WTC11 (cell line): ENCODE results near the gene AGBL4. TPM values are rescaled to one million over a fixed set of nuclear protein-coding genes. Genes with fewer than 3 reads are reported as not detected.

Experiments used
- ATAC-seq: fragments of 200-7000 bp; cut with Tn5 transposase; 2 replicates; pipeline ENCODE4 v1.10.0; 2021; ENCODE audit warnings: mild to moderate bottlenecking, moderate library complexity
- CTCF ChIA-PET: fragments of 300-600 bp; sonication (Branson Sonifier 250); formaldehyde crosslinking; loops from one replicate; lab custom pipeline; 2021; ENCODE audit warnings: antibody characterized with exemption; lab: Charles Lee
- POLR2A ChIA-PET: fragments of 350-600 bp; sonication (Branson Sonifier 250); formaldehyde crosslinking; loops from one replicate; lab custom pipeline; 2021; ENCODE audit warnings: antibody characterized with exemption; lab: Charles Lee
- DNase-seq: peaks from one replicate; pipeline ENCODE4 v3.0.0; 2021; ENCODE audit warnings: low spot score
- H3K27ac Mint-ChIP-seq: 2 replicates; pipeline ENCODE4 v1.8.0; 2021; ENCODE audit warnings: mixed read lengths
- H3K27me3 Mint-ChIP-seq: 2 replicates; pipeline ENCODE4 v1.8.0; 2021; ENCODE audit warnings: low read depth, mild to moderate bottlenecking, moderate library complexity, mixed read lengths
- H3K36me3 Mint-ChIP-seq: 2 replicates; pipeline ENCODE4 v1.8.0; 2021; ENCODE audit warnings: mixed read lengths
- H3K4me1 Mint-ChIP-seq: 2 replicates; pipeline ENCODE4 v1.8.0; 2022; ENCODE audit warnings: mixed read lengths
- H3K4me3 Mint-ChIP-seq: 2 replicates; pipeline ENCODE4 v1.8.0; 2021; ENCODE audit warnings: mild to moderate bottlenecking, moderate library complexity, mixed read lengths
- H3K9me3 Mint-ChIP-seq: 2 replicates; pipeline ENCODE4 v1.8.0; 2021; ENCODE audit warnings: mixed read lengths
- AFF4 ChIP-seq: sonication (generic); formaldehyde crosslinking; IDR thresholded peaks from 2 replicates; pipeline ENCODE4 v1.8.1; 2023; ENCODE audit warnings: mild to moderate bottlenecking, missing genetic modification reagents, borderline replicate concordance
- ATF1 ChIP-seq: sonication (generic); formaldehyde crosslinking; IDR thresholded peaks from 2 replicates; pipeline ENCODE4 v1.8.1; 2023; ENCODE audit warnings: mild to moderate bottlenecking, moderate library complexity, missing genetic modification reagents
- ATF3 ChIP-seq: sonication (generic); formaldehyde crosslinking; conservative IDR thresholded peaks from 2 replicates; pipeline ENCODE4 v1.8.1; 2022; ENCODE audit warnings: mild to moderate bottlenecking, missing genetic modification reagents
- CTCF ChIP-seq: fragments of 200-600 bp; IDR thresholded peaks from 2 replicates; pipeline ENCODE4 v1.8.0; 2022; ENCODE audit warnings: antibody characterized with exemption
- ELF4 ChIP-seq: sonication (generic); formaldehyde crosslinking; IDR thresholded peaks from 2 replicates; pipeline ENCODE4 v1.8.1; 2022; ENCODE audit warnings: low read depth, mild to moderate bottlenecking, moderate library complexity, missing genetic modification reagents
- ESRRA ChIP-seq: sonication (generic); formaldehyde crosslinking; IDR thresholded peaks from 2 replicates; pipeline ENCODE4 v1.8.1; 2022; ENCODE audit warnings: mild to moderate bottlenecking, missing genetic modification reagents, borderline replicate concordance
- HMGXB4 ChIP-seq: sonication (generic); formaldehyde crosslinking; IDR thresholded peaks from 2 replicates; pipeline ENCODE4 v1.8.1; 2023; ENCODE audit warnings: mild to moderate bottlenecking, moderate library complexity, missing genetic modification reagents
- JUN ChIP-seq: sonication (generic); formaldehyde crosslinking; IDR thresholded peaks from 2 replicates; pipeline ENCODE4 v1.8.0; 2023; ENCODE audit warnings: mild to moderate bottlenecking, missing genetic modification reagents
- KAT7 ChIP-seq: sonication (generic); formaldehyde crosslinking; IDR thresholded peaks from 2 replicates; pipeline ENCODE4 v1.8.1; 2023; ENCODE audit warnings: missing genetic modification reagents, mild to moderate bottlenecking, borderline replicate concordance
- NFATC4 ChIP-seq: fragments of 250-450 bp; sonication (Bioruptor Pico); IDR thresholded peaks from 2 replicates; pipeline ENCODE4 v1.9.0; 2021; ENCODE audit warnings: mild to moderate bottlenecking
- NR3C1 ChIP-seq: sonication (generic); formaldehyde crosslinking; conservative IDR thresholded peaks from 2 replicates; pipeline ENCODE4 v1.8.1; 2023; ENCODE audit warnings: low read depth, mild to moderate bottlenecking, missing genetic modification reagents
- OVOL2 ChIP-seq: fragments of 250-450 bp; sonication (Bioruptor Pico); IDR thresholded peaks from 2 replicates; pipeline ENCODE4 v1.9.0; 2021; ENCODE audit warnings: mild to moderate bottlenecking, borderline replicate concordance
- PREB ChIP-seq: sonication (generic); formaldehyde crosslinking; IDR thresholded peaks from 2 replicates; pipeline ENCODE4 v1.8.1; 2022; ENCODE audit warnings: mild to moderate bottlenecking, missing genetic modification reagents, moderate library complexity, borderline replicate concordance
- PRRX2 ChIP-seq: fragments of 250-450 bp; sonication (Bioruptor Pico); IDR thresholded peaks from 2 replicates; pipeline ENCODE4 v1.8.0; 2021; ENCODE audit warnings: mild to moderate bottlenecking
- SMAD3 ChIP-seq: sonication (generic); formaldehyde crosslinking; IDR thresholded peaks from 2 replicates; pipeline ENCODE4 v1.8.0; 2022; ENCODE audit warnings: missing genetic modification reagents, mild to moderate bottlenecking, borderline replicate concordance
- SMAD4 ChIP-seq: sonication (generic); formaldehyde crosslinking; IDR thresholded peaks from 2 replicates; pipeline ENCODE4 v1.8.0; 2022; ENCODE audit warnings: mild to moderate bottlenecking, missing genetic modification reagents
- STAT6 ChIP-seq: sonication (generic); formaldehyde crosslinking; conservative IDR thresholded peaks from 2 replicates; pipeline ENCODE4 v1.8.1; 2023; ENCODE audit warnings: mild to moderate bottlenecking, low read depth, missing genetic modification reagents, moderate library complexity
- TCF7 ChIP-seq: sonication (generic); formaldehyde crosslinking; IDR thresholded peaks from 2 replicates; pipeline ENCODE4 v1.8.0; 2022; ENCODE audit warnings: mild to moderate bottlenecking, low read depth, missing genetic modification reagents, moderate library complexity
- USF2 ChIP-seq: sonication (generic); formaldehyde crosslinking; IDR thresholded peaks from 2 replicates; pipeline ENCODE4 v1.8.1; 2023; ENCODE audit warnings: mild to moderate bottlenecking, missing genetic modification reagents, moderate library complexity
- ZBTB21 ChIP-seq: sonication (generic); formaldehyde crosslinking; IDR thresholded peaks from 2 replicates; pipeline ENCODE4 v1.8.1; 2023; ENCODE audit warnings: mild to moderate bottlenecking, missing genetic modification reagents, borderline replicate concordance
- ZNF121 ChIP-seq: sonication (generic); formaldehyde crosslinking; IDR thresholded peaks from 2 replicates; pipeline ENCODE4 v1.8.0; 2023; ENCODE audit warnings: missing genetic modification reagents
- ZNF232 ChIP-seq: sonication (generic); formaldehyde crosslinking; IDR thresholded peaks from 2 replicates; pipeline ENCODE4 v1.8.0; 2022; ENCODE audit warnings: mild to moderate bottlenecking, missing genetic modification reagents
- ZNF263 ChIP-seq: sonication (generic); formaldehyde crosslinking; IDR thresholded peaks from 2 replicates; pipeline ENCODE4 v1.8.1; 2022; ENCODE audit warnings: low read depth, mild to moderate bottlenecking, moderate library complexity, missing genetic modification reagents
- ZNF317 ChIP-seq: sonication (generic); formaldehyde crosslinking; IDR thresholded peaks from 2 replicates; pipeline ENCODE4 v1.8.1; 2023; ENCODE audit warnings: low read depth, mild to moderate bottlenecking, moderate library complexity, missing genetic modification reagents, borderline replicate concordance
- ZNF416 ChIP-seq: fragments of 250-450 bp; sonication (Bioruptor Pico); IDR thresholded peaks from 2 replicates; pipeline ENCODE4 v1.9.0; 2021; ENCODE audit warnings: mild to moderate bottlenecking, inconsistent platforms
- total RNA-seq: library from RNA; stranded (reverse); gene quantifications from 3 replicates; pipeline ENCODE4 v1.2.3, GENCODE V29; 2021

AGBL4 gene
- total RNA-seq, 1 experiment from 2014 or later: 0.87 TPM

GRCh38 chr1:49842596-49842995 lies 181.2 kb downstream of the AGBL4 start:
- POLR2A ChIA-PET: no interaction called here
- peaks cover 62% of the 10 kb centered on the region for H3K36me3 Mint-ChIP-seq
- CTCF ChIA-PET: no interaction called here
- peaks cover 92% of the 10 kb centered on the region for H3K9me3 Mint-ChIP-seq
- TF ChIP-seq ATF3 (CRISPR knock-in tag) (no peak), HMGXB4 (CRISPR knock-in tag) (no peak), AFF4 (CRISPR knock-in tag) (no peak), ZNF317 (no peak), OVOL2 (no peak), JUN (CRISPR knock-in tag) (no peak), ELF4 (CRISPR knock-in tag) (no peak), PREB (CRISPR knock-in tag) (no peak), USF2 (CRISPR knock-in tag) (no peak), STAT6 (no peak), TCF7 (CRISPR knock-in tag) (no peak), ATF1 (no peak), NR3C1 (CRISPR knock-in tag) (no peak), KAT7 (no peak)
- TF ChIP-seq, all 79 proteins: peak for 0
- H3K27ac Mint-ChIP-seq: no peak overlapping the region
- no peak for DNase-seq
- H3K4me3 Mint-ChIP-seq: no peak overlapping the region
- H3K27me3 Mint-ChIP-seq: peaks cover 3% of the 10 kb centered on the region; the same call in 1 of the 2 replicates
- H3K4me1 Mint-ChIP-seq: no peaks in the 10 kb centered on the region
- ATAC-seq: no peak

- H3K4me1 Mint-ChIP-seq: no peaks in the 10 kb centered on the region
- CTCF ChIA-PET: no interaction called here
- ATAC-seq (no peak), DNase-seq (no peak)
- no peak overlapping the region for H3K4me3 Mint-ChIP-seq
- H3K36me3 Mint-ChIP-seq: peaks cover 61% of the 10 kb centered on the region
- H3K27ac Mint-ChIP-seq: no peak overlapping the region
- H3K9me3 Mint-ChIP-seq: peaks cover 87% of the 10 kb centered on the region
- H3K27me3 Mint-ChIP-seq: peaks cover 3% of the 10 kb centered on the region; the same call in 1 of the 2 replicates
- POLR2A ChIA-PET: no interaction called here
- TF ChIP-seq PRRX2 (CRISPR knock-in tag) (no peak), SMAD4 (CRISPR knock-in tag) (no peak), ZNF416 (no peak), ZNF263 (no peak), SMAD3 (CRISPR knock-in tag) (no peak), NFATC4 (CRISPR knock-in tag) (no peak), ESRRA (CRISPR knock-in tag) (no peak), CTCF (no peak), ZNF121 (no peak), ZNF232 (CRISPR knock-in tag) (no peak), ZBTB21 (CRISPR knock-in tag) (no peak)
Observed at GRCh38 chr1:49841767-49842166, 182.0 kb downstream of the AGBL4 start.
